Endodermal cell (in vitro differentiated cells): ENCODE results near the gene ZFP28. TPM values are rescaled to one million over a fixed set of nuclear protein-coding genes. Genes with fewer than 3 reads are reported as not detected.

Experiments
- DNase-seq: peaks from one replicate; pipeline ENCODE4 v3.0.0-alpha.2; 2017
- H3K27ac ChIP-seq: 2 replicates; pipeline ENCODE4 v1.5.1; 2013; ENCODE audit warnings: mild to moderate bottlenecking, low read depth, low read length, moderate library complexity
- H3K27me3 ChIP-seq: 2 replicates; pipeline ENCODE4 v1.6.1; 2013; ENCODE audit warnings: mild to moderate bottlenecking, low read length, moderate library complexity; ENCODE audit not compliant: insufficient read depth, control insufficient read depth, poor library complexity, severe bottlenecking
- H3K36me3 ChIP-seq: 2 replicates; pipeline ENCODE4 v1.7.0; 2013; ENCODE audit warnings: mild to moderate bottlenecking, low read length, moderate library complexity; ENCODE audit not compliant: control insufficient read depth, insufficient read depth
- H3K4me1 ChIP-seq: one replicate; pipeline ENCODE4 v1.7.0; 2013; ENCODE audit warnings: low read length; ENCODE audit not compliant: control insufficient read depth, insufficient read depth
- H3K4me3 ChIP-seq: 2 replicates; pipeline ENCODE4 v1.5.1; 2013; ENCODE audit warnings: mild to moderate bottlenecking, low read length, moderate library complexity
- H3K9ac ChIP-seq: 2 replicates; pipeline ENCODE4 v1.6.1; 2013; ENCODE audit warnings: mild to moderate bottlenecking, low read length, moderate library complexity; ENCODE audit not compliant: poor library complexity, severe bottlenecking; ENCODE audit errors: extremely low read depth
- H3K9me3 ChIP-seq: 2 replicates; pipeline ENCODE4 v1.6.1; 2013; ENCODE audit warnings: mild to moderate bottlenecking, low read length, moderate library complexity; ENCODE audit not compliant: control insufficient read depth
- H3K27ac Mint-ChIP-seq: 2 replicates; pipeline ENCODE4 v1.8.0; 2020; ENCODE audit warnings: mixed read lengths
- H3K27me3 Mint-ChIP-seq: 2 replicates; pipeline ENCODE4 v1.8.0; 2021; ENCODE audit warnings: mild to moderate bottlenecking, mixed read lengths; ENCODE audit not compliant: insufficient read depth
- H3K36me3 Mint-ChIP-seq: 2 replicates; pipeline ENCODE4 v1.8.0; 2020; ENCODE audit warnings: low read depth, mixed read lengths
- H3K4me1 Mint-ChIP-seq: 2 replicates; pipeline ENCODE4 v1.8.0; 2020; ENCODE audit warnings: mixed read lengths
- H3K4me3 Mint-ChIP-seq: 2 replicates; pipeline ENCODE4 v1.8.0; 2020; ENCODE audit warnings: mild to moderate bottlenecking, moderate library complexity, mixed read lengths
- H3K9me3 Mint-ChIP-seq: 2 replicates; pipeline ENCODE4 v1.8.0; 2020; ENCODE audit warnings: mild to moderate bottlenecking, mixed read lengths
- WGBS, 2 experiments: methylation state at CpG; one replicate each; pipeline versions ENCODE4 v1.1.5 to v1.1.7; 2013; ENCODE audit warnings: missing lambda C conversion rate in 2 of 2, mixed read lengths in 1 of 2; ENCODE audit not compliant: insufficient coverage in 1 of 2, insufficient read length in 1 of 2; 5-methylcytosine and 5-hydroxymethylcytosine counted together
- total RNA-seq, 2 donors: library from RNA; stranded (reverse); fragmentation: NEBNext Ultra II Directional in 1 of 2; extraction: Animal tissue kit (Norgen Biotek cat#: 25700) in 1 of 2; gene quantifications; 2 replicates in 1 of 2; 3 replicates in 1 of 2; pipeline ENCODE4 v1.2.1, GENCODE V29; 2021
- TF ChIP-seq, protein P1 (sequence below): fragments of 200-600 bp; sonication (generic); conservative IDR thresholded peaks from 2 replicates; pipeline ENCODE4 v1.5.0; 2021; ENCODE audit warnings: antibody characterized with exemption, mild to moderate bottlenecking

ZFP28 gene
- total RNA-seq, 2 donors from 2014 or later = 4.8 to 6.8 TPM

DNA sequence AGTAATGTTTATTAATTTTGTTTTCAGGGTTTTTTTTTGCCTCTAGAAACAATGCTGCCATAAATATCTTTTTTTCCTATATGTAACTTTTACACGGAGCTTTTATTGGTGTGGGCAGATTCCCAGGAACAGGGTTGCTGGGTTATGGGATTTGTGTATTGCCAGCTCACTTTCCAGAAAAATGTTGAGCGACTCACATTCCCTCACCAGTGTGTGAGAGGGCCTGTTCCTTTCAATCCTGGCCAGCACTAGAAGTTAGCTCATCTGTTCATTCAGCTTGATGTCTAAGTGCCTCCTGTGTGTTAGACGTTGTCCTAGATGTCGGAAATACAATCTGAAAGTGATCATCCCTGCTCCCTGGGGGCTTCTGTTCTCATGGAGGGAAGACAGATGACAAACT, 58.9 kb downstream of the ZFP28 start:
- H3K9me3 ChIP-seq = peaks cover 29% of the 10 kb centered on the region
- peaks cover 7% of the 10 kb centered on the region for H3K27me3 Mint-ChIP-seq
- no peaks in the 10 kb centered on the region for H3K27me3 ChIP-seq
- H3K9me3 Mint-ChIP-seq = peaks cover 19% of the 10 kb centered on the region
- peaks cover 32% of the 10 kb centered on the region for H3K36me3 ChIP-seq
- H3K9ac ChIP-seq = no peak overlapping the region
- no peak for DNase-seq
- no peaks in the 10 kb centered on the region for H3K4me1 ChIP-seq
- no peak overlapping the region for H3K27ac ChIP-seq
- WGBS, 2 experiments = 95 to 97% methylated on average over 3 to 4 of the region's 4 CpGs
- TF ChIP-seq, protein P1, sequence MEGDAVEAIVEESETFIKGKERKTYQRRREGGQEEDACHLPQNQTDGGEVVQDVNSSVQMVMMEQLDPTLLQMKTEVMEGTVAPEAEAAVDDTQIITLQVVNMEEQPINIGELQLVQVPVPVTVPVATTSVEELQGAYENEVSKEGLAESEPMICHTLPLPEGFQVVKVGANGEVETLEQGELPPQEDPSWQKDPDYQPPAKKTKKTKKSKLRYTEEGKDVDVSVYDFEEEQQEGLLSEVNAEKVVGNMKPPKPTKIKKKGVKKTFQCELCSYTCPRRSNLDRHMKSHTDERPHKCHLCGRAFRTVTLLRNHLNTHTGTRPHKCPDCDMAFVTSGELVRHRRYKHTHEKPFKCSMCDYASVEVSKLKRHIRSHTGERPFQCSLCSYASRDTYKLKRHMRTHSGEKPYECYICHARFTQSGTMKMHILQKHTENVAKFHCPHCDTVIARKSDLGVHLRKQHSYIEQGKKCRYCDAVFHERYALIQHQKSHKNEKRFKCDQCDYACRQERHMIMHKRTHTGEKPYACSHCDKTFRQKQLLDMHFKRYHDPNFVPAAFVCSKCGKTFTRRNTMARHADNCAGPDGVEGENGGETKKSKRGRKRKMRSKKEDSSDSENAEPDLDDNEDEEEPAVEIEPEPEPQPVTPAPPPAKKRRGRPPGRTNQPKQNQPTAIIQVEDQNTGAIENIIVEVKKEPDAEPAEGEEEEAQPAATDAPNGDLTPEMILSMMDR = no peak
- H3K4me3 ChIP-seq = no peak overlapping the region
- no peak overlapping the region for H3K27ac Mint-ChIP-seq
- H3K4me1 Mint-ChIP-seq = peaks cover 10% of the 10 kb centered on the region
- H3K4me3 Mint-ChIP-seq = no peak overlapping the region
- peaks cover 53% of the 10 kb centered on the region for H3K36me3 Mint-ChIP-seq

- no peak overlapping the region for H3K27ac Mint-ChIP-seq
- Histone ChIP-seq H3K4me1 (no peaks in the 10 kb centered on the region), H3K9ac (no peak overlapping the region), H3K4me3 (no peak overlapping the region), H3K27me3 (no peaks in the 10 kb centered on the region), H3K9me3 (peaks cover 57% of the 10 kb centered on the region), H3K27ac (no peak overlapping the region), H3K36me3 (peaks cover 49% of the 10 kb centered on the region)
- TF ChIP-seq, protein P1 = no peak
- H3K9me3 Mint-ChIP-seq = peaks cover 47% of the 10 kb centered on the region
- DNase-seq = no peak
- no peaks in the 10 kb centered on the region for H3K4me1 Mint-ChIP-seq
- H3K27me3 Mint-ChIP-seq = no peaks in the 10 kb centered on the region
- H3K4me3 Mint-ChIP-seq = no peak overlapping the region
- peaks cover 79% of the 10 kb centered on the region for H3K36me3 Mint-ChIP-seq
- 96% methylated on average over 3 of the region's 3 CpGs; no CpG with 5 or more reads in 1 of the 2 experiments for WGBS, 2 experiments
Observed at GRCh38 chr19:56601375-56601774, 62.6 kb downstream of the ZFP28 start.

GRCh38 chr19:56603829-56604228, 65.1 kb downstream of the ZFP28 start:
- Histone ChIP-seq H3K4me1 (no peaks in the 10 kb centered on the region), H3K36me3 (peaks cover 43% of the 10 kb centered on the region), H3K9me3 (peaks cover 69% of the 10 kb centered on the region), H3K4me3 (no peak overlapping the region), H3K27ac (no peak overlapping the region), H3K27me3 (no peaks in the 10 kb centered on the region), H3K9ac (no peak overlapping the region)
- Mint-ChIP-seq H3K27me3 (no peaks in the 10 kb centered on the region), H3K36me3 (peaks cover 80% of the 10 kb centered on the region), H3K9me3 (peaks cover 65% of the 10 kb centered on the region), H3K4me3 (no peak overlapping the region), H3K4me1 (no peaks in the 10 kb centered on the region), H3K27ac (no peak overlapping the region)
- no peak for DNase-seq
- TF ChIP-seq, protein P1 = no peak
- WGBS, 2 experiments = 68 to 75% methylated on average over 5 to 6 of the region's 6 CpGs

Other genes with a start within 250 kb of the ZFP28 start
- gene ZSCAN5A, start 224.1 kb upstream of the ZFP28 start, total RNA-seq = 10 to 100 TPM; 11.9 to 20.8 TPM
- gene ZNF582, start 145.4 kb upstream of the ZFP28 start, total RNA-seq = 1 to 10 TPM; 6.4 to 6.8 TPM
- 1 to 10 TPM; 4.0 to 5.5 TPM for gene ZNF583, start 134.6 kb upstream of the ZFP28 start, total RNA-seq
- 10 to 100 TPM in 1 of 2 donors, under 1 TPM in 1; 0.07 to 10.7 TPM for gene ZNF667, start 61.6 kb upstream of the ZFP28 start, total RNA-seq
- 1 to 10 TPM in 1 of 2 donors, under 1 TPM in 1; 0.07 to 3.8 TPM for gene ZNF471, start 31.1 kb upstream of the ZFP28 start, total RNA-seq
- 1 to 10 TPM; 6.7 to 8.1 TPM for gene ZNF470, start 28.5 kb downstream of the ZFP28 start, total RNA-seq
- 1 to 10 TPM; 8.8 to 9.1 TPM for gene ZNF71, start 56.4 kb downstream of the ZFP28 start, total RNA-seq
- gene SMIM17, start 104.2 kb downstream of the ZFP28 start, total RNA-seq = under 1 TPM; 0.35 to 0.64 TPM
- gene ZNF835, start 132.8 kb downstream of the ZFP28 start, total RNA-seq = under 1 TPM; 0.13 to 0.42 TPM